Ovary (tissue), 3 donors: ENCODE data around the gene TBCD.

Experiments
- CTCF ChIP-seq, 3 donors: fragments of 450-650 bp in 2 of 3; fragments of 200-600 bp in 1 of 3; IDR thresholded peaks; one replicate each; pipeline versions ENCODE4 v1.5.1 to v1.8.0; 2016 to 2022; ENCODE audit warnings: antibody characterized with exemption in 3 of 3, mild to moderate bottlenecking in 1 of 3
- EP300 ChIP-seq: sonication (generic); formaldehyde crosslinking; IDR thresholded peaks from one replicate; pipeline ENCODE4 v1.6.1; 2017; ENCODE audit warnings: antibody characterized with exemption
- POLR2A ChIP-seq: fragments of 450-650 bp; IDR thresholded peaks from one replicate; pipeline ENCODE4 v1.6.1; 2017; ENCODE audit warnings: antibody characterized with exemption, mild to moderate bottlenecking, moderate library complexity
- donor health status: DM: no; HTN: no; CAD: no.

DNA sequence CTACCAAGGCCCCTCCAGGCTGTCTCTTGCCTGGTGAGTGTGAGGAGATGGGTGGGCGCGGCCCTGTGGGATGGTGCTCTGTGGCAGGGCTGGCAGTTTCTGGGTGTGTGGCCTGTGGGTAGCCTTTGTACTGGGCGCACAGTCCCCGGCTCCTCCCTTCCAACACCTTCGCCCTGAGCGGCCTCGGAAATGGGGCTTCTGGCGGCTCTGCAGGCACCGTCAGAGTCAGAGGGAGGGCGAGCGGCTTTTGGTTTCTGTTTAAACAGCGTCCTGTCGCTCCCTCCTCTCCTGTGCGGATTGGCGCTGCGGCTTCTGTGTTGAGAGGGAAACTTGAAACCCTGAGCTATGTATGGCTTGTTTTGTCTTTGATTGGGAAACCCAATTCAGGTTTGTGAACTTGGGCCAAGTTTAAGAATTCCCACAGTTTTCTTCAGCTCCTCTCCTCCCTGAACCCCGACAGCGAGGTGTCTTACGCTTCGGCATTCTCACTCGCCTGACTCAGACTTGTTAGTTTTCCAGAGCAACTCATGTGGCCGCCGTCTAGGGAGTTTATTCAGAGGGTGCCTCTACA is 96.2 kb downstream of the TBCD start:
- TF ChIP-seq CTCF (IDR thresholded peaks at IDR 0.05): no peak
- no peak for TF ChIP-seq POLR2A
- no peak for TF ChIP-seq EP300
